HEK293 (cell line): ENCODE measurements around the gene KIAA0319L.

Source experiments
- CTCF ChIA-PET: fragments of 350-600 bp; formaldehyde crosslinking; extraction: SDS; loops from one replicate; lab custom pipeline; 2021; ENCODE audit warnings: antibody characterized with exemption; lab: Yijun Ruan, JAX
- POLR2A ChIA-PET: fragments of 300-600 bp; formaldehyde crosslinking; extraction: SDS; loops from one replicate; lab custom pipeline; 2020; ENCODE audit warnings: antibody characterized with exemption, inconsistent platforms; lab: Yijun Ruan, JAX
- H3K27ac ChIP-seq: fragments of 200-500 bp; sonication (Bioruptor generic); 2 replicates; pipeline ENCODE4 v1.5.1; 2014; ENCODE audit warnings: low read depth, low read length, control low read depth, inconsistent platforms; ENCODE audit errors: extremely low read depth
- H3K36me3 ChIP-seq, 2 experiments: fragments of 200-500 bp in 1 of 2; sonication (Bioruptor generic) in 1 of 2; 1 replicate in 1 of 2; 2 replicates in 1 of 2; pipeline ENCODE4 v1.5.1; 2014 to 2017; ENCODE audit warnings: inconsistent platforms in 2 of 2, low read length in 2 of 2; ENCODE audit not compliant: control insufficient read depth in 2 of 2, insufficient read depth in 1 of 2
- H3K4me1 ChIP-seq: fragments of 200-500 bp; sonication (Bioruptor generic); 2 replicates; pipeline ENCODE4 v1.5.1; 2014; ENCODE audit warnings: mild to moderate bottlenecking, low read length, inconsistent platforms; ENCODE audit not compliant: control insufficient read depth, insufficient read depth
- H3K4me3 ChIP-seq: 2 replicates; pipeline ENCODE4 v1.5.1; 2011; ENCODE audit warnings: low read depth, mild to moderate bottlenecking, control low read depth, low read length, moderate library complexity
- H3K9me3 ChIP-seq: fragments of 200-500 bp; sonication (Bioruptor generic); 2 replicates; pipeline ENCODE4 v1.5.1; 2014; ENCODE audit warnings: low read depth, low read length, inconsistent platforms; ENCODE audit not compliant: control insufficient read depth, insufficient read depth
- GFI1B ChIP-seq: fragments of 450-650 bp; formaldehyde crosslinking; IDR thresholded peaks from 2 replicates; pipeline ENCODE4 v1.5.1; 2016; ENCODE audit warnings: missing biosample characterization, missing genetic modification characterization
- KLF1 ChIP-seq: fragments of 450-650 bp; formaldehyde crosslinking; IDR thresholded peaks from 2 replicates; pipeline ENCODE4 v1.5.1; 2016; ENCODE audit warnings: missing biosample characterization, missing genetic modification characterization
- SALL2 ChIP-seq: fragments of 450-650 bp; formaldehyde crosslinking; IDR thresholded peaks from 2 replicates; pipeline ENCODE4 v1.5.0; 2017; ENCODE audit warnings: missing biosample characterization, mild to moderate bottlenecking, missing genetic modification characterization, borderline replicate concordance
- ZBTB1 ChIP-seq: fragments of 450-650 bp; formaldehyde crosslinking; IDR thresholded peaks from 2 replicates; pipeline ENCODE4 v1.5.1; 2016; ENCODE audit warnings: missing biosample characterization, missing genetic modification characterization
- ZNF114 ChIP-seq: fragments of 450-650 bp; formaldehyde crosslinking; IDR thresholded peaks from 2 replicates; pipeline ENCODE4 v1.5.0; 2017; ENCODE audit warnings: missing biosample characterization, missing genetic modification characterization
- ZNF239 ChIP-seq: fragments of 450-650 bp; formaldehyde crosslinking; IDR thresholded peaks from 2 replicates; pipeline ENCODE4 v1.5.1; 2016; ENCODE audit warnings: missing biosample characterization, missing genetic modification characterization
- ZNF248 ChIP-seq: fragments of 450-650 bp; formaldehyde crosslinking; IDR thresholded peaks from 2 replicates; pipeline ENCODE4 v1.5.1; 2017; ENCODE audit warnings: missing biosample characterization, missing genetic modification characterization
- ZNF423 ChIP-seq: fragments of 450-650 bp; formaldehyde crosslinking; IDR thresholded peaks from 2 replicates; pipeline ENCODE4 v1.5.1; 2016; ENCODE audit warnings: missing biosample characterization, missing genetic modification characterization
- ZNF514 ChIP-seq: fragments of 450-650 bp; formaldehyde crosslinking; IDR thresholded peaks from 2 replicates; pipeline ENCODE4 v1.5.1; 2016; ENCODE audit warnings: missing biosample characterization, missing genetic modification characterization
- ZNF624 ChIP-seq: fragments of 450-650 bp; formaldehyde crosslinking; IDR thresholded peaks from 2 replicates; pipeline ENCODE4 v1.5.1; 2017; ENCODE audit warnings: missing biosample characterization, missing genetic modification characterization
- ZNF629 ChIP-seq: fragments of 450-650 bp; formaldehyde crosslinking; IDR thresholded peaks from 2 replicates; pipeline ENCODE4 v1.5.1; 2017; ENCODE audit warnings: missing biosample characterization, missing genetic modification characterization
- ZNF701 ChIP-seq: fragments of 450-650 bp; formaldehyde crosslinking; IDR thresholded peaks from 2 replicates; pipeline ENCODE4 v1.5.1; 2016; ENCODE audit warnings: missing biosample characterization, missing genetic modification characterization
- TF ChIP-seq, protein P1 (sequence below): fragments of 450-650 bp; formaldehyde crosslinking; IDR thresholded peaks from 2 replicates; pipeline ENCODE4; 2016; ENCODE audit warnings: missing biosample characterization, missing genetic modification characterization
- TF ChIP-seq, protein P2 (sequence below): fragments of 450-650 bp; formaldehyde crosslinking; optimal IDR thresholded peaks from 2 replicates; pipeline ENCODE3; 2016; ENCODE audit warnings: missing biosample characterization, mild to moderate bottlenecking, missing genetic modification characterization
- TF ChIP-seq, protein P3 (sequence below): fragments of 450-650 bp; formaldehyde crosslinking; IDR thresholded peaks from 2 replicates; pipeline ENCODE4 v1.5.1; 2016; ENCODE audit warnings: missing biosample characterization, missing genetic modification characterization
- TF ChIP-seq, protein P4 (sequence below): fragments of 450-650 bp; formaldehyde crosslinking; IDR thresholded peaks from 2 replicates; pipeline ENCODE4 v1.5.1; 2016; ENCODE audit warnings: missing biosample characterization, missing genetic modification characterization
- TF ChIP-seq, protein P5 (sequence below): fragments of 450-650 bp; IDR thresholded peaks from 2 replicates; pipeline ENCODE4 v1.5.1; 2018; ENCODE audit warnings: missing biosample characterization, mild to moderate bottlenecking, missing genetic modification characterization
- TF ChIP-seq, protein P6 (sequence below): fragments of 450-650 bp; formaldehyde crosslinking; IDR thresholded peaks from 2 replicates; pipeline ENCODE4 v1.5.1; 2016; ENCODE audit warnings: missing biosample characterization, missing genetic modification characterization
- TF ChIP-seq, protein P7 (sequence below): fragments of 450-650 bp; formaldehyde crosslinking; IDR thresholded peaks from 2 replicates; pipeline ENCODE4 v1.5.1; 2016; ENCODE audit warnings: missing biosample characterization, missing genetic modification characterization, borderline replicate concordance

Gene KIAA0319L

DNA sequence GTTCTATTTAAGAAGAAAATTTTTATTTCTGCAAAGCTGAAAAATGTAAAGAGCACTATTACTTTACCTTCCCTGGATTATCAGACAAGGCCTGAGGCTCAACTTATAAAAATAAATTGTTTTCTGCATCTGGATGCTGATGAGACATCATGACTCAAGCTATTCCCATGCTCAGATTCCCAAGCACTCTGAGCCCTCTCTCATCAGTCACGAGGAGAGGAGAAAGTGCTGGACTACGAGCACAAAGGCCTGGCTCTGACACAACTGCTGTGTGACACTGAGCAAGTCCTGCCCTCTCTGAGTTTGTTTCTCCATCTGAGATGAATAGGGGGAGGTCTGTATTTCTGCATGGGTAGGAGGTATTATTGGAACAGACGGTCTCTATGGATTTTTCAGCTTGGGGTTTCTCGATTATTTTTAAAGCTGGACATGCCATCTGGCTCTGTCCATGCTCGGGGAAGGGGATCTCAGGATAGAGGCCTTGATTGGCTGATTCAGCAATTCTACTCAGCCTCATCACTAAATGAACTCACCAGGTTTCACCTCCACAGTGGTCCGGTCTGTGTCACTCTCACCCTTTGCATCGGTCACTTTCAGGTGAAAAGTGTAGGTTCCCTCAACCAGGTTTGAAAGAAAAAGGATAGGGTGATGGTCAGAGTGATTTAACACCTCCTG lies 107.7 kb downstream of the KIAA0319L start (continued):
- TF ChIP-seq GFI1B = no peak

DNA sequence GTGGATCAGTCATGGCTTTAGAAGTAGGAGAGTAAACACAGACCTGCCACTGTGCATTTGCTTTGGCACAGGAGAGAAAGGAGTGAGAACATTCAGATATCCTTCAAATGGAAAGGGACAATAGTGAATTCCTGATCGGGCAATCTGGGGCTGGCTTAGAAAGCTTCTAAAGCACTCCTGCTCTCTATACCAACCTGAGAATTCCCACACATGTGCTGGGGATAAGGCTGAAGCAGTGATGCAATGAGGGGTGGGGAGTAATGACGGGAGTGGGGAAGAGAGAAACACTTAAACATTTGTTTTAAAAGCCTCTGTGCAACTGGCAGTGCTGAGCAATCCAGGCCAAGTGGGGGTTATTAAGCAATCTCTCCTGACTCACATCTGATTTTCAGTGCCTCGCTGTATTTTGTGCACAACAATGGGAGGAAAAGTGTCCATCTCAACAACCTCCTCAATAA lies 108.8 kb downstream of the KIAA0319L start:
- H3K36me3 ChIP-seq = peaks cover 15 to 80% of the 10 kb centered on the region in 2 experiments; a peak in 2 of 3 replicates
- CTCF ChIA-PET = interaction anchor here (0.6 to 1.6 kb wide), 2 partner anchors 116 to 580 kb away, joined by 3 to 5 read pairs; no protein-coding TSS in a partner anchor

DNA sequence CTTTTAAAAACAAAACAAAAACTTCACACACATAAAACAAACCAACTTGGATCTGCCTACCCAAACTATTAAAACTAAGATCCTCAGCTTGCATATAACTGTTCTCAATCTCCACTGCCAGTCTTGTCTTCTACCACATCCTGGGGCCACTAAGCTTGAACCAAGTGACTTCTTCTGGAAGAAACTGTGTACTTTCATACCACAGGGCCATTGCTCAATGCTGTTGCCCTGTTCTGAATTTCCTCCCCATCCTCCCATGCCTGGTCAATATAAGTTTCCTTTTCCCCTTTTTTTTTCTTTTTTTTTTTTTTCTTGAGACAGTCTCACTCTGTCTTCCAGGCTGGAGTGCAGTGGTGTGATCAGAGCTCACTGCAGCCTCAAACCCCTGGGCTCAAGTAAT lies 109.9 kb downstream of the KIAA0319L start:
- CTCF ChIA-PET = interaction anchor here (0.9 to 1.6 kb wide), 3 partner anchors 117 to 436 kb away, joined by 3 to 5 read pairs (median 5); partner anchors contain the start of gene AGO1
- Histone ChIP-seq H3K27ac (no peak overlapping the region), H3K9me3 (no peaks in the 10 kb centered on the region), H3K36me3 (peaks cover 15 to 84% of the 10 kb centered on the region in 2 experiments; a peak in 2 of 3 replicates), H3K4me3 (no peak overlapping the region), H3K4me1 (no peaks in the 10 kb centered on the region)
- POLR2A ChIA-PET = no interaction called here
- TF ChIP-seq ZNF423 (tag by site-specific recombination) (no peak), ZNF248 (tag by site-specific recombination) (no peak), ZNF114 (tag by site-specific recombination) (no peak), ZNF624 (no peak), ZNF629 (no peak), ZNF239 (no peak)
- TF ChIP-seq, protein P1, sequence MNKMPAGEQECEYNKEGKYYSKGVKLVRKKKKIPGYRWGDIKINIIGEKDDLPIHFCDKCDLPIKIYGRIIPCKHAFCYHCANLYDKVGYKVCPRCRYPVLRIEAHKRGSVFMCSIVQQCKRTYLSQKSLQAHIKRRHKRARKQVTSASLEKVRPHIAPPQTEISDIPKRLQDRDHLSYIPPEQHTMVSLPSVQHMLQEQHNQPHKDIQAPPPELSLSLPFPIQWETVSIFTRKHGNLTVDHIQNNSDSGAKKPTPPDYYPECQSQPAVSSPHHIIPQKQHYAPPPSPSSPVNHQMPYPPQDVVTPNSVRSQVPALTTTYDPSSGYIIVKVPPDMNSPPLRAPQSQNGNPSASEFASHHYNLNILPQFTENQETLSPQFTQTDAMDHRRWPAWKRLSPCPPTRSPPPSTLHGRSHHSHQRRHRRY (tag by site-specific recombination) = no peak
- TF ChIP-seq, protein P2, sequence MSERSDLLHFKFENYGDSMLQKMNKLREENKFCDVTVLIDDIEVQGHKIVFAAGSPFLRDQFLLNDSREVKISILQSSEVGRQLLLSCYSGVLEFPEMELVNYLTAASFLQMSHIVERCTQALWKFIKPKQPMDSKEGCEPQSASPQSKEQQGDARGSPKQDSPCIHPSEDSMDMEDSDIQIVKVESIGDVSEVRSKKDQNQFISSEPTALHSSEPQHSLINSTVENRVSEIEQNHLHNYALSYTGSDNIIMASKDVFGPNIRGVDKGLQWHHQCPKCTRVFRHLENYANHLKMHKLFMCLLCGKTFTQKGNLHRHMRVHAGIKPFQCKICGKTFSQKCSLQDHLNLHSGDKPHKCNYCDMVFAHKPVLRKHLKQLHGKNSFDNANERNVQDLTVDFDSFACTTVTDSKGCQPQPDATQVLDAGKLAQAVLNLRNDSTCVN (tag by site-specific recombination) = no peak
- TF ChIP-seq, protein P3, sequence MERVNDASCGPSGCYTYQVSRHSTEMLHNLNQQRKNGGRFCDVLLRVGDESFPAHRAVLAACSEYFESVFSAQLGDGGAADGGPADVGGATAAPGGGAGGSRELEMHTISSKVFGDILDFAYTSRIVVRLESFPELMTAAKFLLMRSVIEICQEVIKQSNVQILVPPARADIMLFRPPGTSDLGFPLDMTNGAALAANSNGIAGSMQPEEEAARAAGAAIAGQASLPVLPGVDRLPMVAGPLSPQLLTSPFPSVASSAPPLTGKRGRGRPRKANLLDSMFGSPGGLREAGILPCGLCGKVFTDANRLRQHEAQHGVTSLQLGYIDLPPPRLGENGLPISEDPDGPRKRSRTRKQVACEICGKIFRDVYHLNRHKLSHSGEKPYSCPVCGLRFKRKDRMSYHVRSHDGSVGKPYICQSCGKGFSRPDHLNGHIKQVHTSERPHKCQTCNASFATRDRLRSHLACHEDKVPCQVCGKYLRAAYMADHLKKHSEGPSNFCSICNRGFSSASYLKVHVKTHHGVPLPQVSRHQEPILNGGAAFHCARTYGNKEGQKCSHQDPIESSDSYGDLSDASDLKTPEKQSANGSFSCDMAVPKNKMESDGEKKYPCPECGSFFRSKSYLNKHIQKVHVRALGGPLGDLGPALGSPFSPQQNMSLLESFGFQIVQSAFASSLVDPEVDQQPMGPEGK (tag by site-specific recombination) = no peak
- TF ChIP-seq, protein P4, sequence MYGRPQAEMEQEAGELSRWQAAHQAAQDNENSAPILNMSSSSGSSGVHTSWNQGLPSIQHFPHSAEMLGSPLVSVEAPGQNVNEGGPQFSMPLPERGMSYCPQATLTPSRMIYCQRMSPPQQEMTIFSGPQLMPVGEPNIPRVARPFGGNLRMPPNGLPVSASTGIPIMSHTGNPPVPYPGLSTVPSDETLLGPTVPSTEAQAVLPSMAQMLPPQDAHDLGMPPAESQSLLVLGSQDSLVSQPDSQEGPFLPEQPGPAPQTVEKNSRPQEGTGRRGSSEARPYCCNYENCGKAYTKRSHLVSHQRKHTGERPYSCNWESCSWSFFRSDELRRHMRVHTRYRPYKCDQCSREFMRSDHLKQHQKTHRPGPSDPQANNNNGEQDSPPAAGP = no peak

More for the DNA sequence above, 108.8 kb downstream of the KIAA0319L start:
- no peaks in the 10 kb centered on the region for H3K9me3 ChIP-seq
- H3K27ac ChIP-seq = no peak overlapping the region
- no peaks in the 10 kb centered on the region for H3K4me1 ChIP-seq
- H3K4me3 ChIP-seq = no peak overlapping the region
- POLR2A ChIA-PET = no interaction called here
- TF ChIP-seq, protein P5, sequence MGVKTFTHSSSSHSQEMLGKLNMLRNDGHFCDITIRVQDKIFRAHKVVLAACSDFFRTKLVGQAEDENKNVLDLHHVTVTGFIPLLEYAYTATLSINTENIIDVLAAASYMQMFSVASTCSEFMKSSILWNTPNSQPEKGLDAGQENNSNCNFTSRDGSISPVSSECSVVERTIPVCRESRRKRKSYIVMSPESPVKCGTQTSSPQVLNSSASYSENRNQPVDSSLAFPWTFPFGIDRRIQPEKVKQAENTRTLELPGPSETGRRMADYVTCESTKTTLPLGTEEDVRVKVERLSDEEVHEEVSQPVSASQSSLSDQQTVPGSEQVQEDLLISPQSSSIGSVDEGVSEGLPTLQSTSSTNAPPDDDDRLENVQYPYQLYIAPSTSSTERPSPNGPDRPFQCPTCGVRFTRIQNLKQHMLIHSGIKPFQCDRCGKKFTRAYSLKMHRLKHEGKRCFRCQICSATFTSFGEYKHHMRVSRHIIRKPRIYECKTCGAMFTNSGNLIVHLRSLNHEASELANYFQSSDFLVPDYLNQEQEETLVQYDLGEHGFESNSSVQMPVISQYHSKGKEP = no peak
- no peak for TF ChIP-seq ZBTB1 (tag by site-specific recombination)
- TF ChIP-seq ZNF514 = no peak
- TF ChIP-seq KLF1 (tag by site-specific recombination) = no peak
- TF ChIP-seq, protein P6, sequence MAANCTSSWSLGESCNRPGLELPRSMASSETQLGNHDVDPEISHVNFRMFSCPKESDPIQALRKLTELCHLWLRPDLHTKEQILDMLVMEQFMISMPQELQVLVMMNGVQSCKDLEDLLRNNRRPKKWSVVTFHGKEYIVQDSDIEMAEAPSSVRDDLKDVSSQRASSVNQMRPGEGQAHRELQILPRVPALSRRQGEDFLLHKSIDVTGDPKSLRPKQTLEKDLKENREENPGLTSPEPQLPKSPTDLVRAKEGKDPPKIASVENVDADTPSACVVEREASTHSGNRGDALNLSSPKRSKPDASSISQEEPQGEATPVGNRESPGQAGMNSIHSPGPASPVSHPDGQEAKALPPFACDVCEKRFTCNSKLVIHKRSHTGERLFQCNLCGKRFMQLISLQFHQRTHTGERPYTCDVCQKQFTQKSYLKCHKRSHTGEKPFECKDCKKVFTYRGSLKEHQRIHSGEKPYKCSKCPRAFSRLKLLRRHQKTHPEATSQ = no peak
- no peak for TF ChIP-seq ZNF701
- no peak for TF ChIP-seq SALL2 (tag by site-specific recombination)
- TF ChIP-seq, protein P7, sequence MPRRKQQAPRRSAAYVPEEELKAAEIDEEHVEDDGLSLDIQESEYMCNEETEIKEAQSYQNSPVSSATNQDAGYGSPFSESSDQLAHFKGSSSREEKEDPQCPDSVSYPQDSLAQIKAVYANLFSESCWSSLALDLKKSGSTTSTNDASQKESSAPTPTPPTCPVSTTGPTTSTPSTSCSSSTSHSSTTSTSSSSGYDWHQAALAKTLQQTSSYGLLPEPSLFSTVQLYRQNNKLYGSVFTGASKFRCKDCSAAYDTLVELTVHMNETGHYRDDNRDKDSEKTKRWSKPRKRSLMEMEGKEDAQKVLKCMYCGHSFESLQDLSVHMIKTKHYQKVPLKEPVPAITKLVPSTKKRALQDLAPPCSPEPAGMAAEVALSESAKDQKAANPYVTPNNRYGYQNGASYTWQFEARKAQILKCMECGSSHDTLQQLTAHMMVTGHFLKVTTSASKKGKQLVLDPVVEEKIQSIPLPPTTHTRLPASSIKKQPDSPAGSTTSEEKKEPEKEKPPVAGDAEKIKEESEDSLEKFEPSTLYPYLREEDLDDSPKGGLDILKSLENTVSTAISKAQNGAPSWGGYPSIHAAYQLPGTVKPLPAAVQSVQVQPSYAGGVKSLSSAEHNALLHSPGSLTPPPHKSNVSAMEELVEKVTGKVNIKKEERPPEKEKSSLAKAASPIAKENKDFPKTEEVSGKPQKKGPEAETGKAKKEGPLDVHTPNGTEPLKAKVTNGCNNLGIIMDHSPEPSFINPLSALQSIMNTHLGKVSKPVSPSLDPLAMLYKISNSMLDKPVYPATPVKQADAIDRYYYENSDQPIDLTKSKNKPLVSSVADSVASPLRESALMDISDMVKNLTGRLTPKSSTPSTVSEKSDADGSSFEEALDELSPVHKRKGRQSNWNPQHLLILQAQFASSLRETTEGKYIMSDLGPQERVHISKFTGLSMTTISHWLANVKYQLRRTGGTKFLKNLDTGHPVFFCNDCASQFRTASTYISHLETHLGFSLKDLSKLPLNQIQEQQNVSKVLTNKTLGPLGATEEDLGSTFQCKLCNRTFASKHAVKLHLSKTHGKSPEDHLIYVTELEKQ = no peak
